ENCODE measurements around the gene CDC42BPB.
"Not testable (repeated sequence)": the region's sequence is repeated elsewhere in the genome, so short reads cannot be mapped to it uniquely, and the experiment has no call there.

CDC42BPB gene

GRCh38 chr14:103045371-103045869, 11.9 kb downstream of the CDC42BPB start:
- no peak for DNase-seq

DNA sequence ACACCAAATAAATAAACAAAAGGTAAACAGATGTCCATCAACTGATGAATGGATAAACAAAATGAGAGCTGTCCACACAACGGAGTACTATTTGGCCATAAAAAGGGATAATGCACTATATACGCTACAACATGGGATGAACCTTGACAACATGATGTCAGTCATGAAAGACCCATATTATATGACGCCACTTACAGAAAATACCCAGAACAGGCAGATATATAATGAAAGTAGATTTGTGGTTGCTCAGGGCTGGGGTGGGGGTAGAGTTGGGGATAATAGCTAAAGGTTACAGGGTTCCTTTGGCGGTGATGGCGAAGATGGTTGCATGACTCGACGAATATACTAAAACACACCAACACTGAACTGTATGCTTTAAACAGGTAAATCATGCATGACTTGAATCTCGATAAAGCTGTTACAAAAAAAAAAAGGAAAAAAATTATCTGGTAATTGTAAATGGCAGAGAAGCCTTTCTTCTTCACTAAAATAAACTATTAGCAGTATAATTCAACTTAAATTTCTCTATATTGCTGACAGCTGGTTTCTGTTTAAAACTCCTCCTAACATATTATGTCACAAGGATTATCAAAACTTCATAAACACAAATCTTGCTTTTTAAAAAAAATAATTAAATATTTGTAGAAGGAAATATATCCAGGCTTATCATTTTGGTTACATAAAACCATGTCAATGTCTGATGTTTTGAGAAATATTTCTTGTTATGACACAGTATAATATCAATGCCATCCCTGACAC, 13.9 kb downstream of the CDC42BPB start:
- no peak for DNase-seq

DNA sequence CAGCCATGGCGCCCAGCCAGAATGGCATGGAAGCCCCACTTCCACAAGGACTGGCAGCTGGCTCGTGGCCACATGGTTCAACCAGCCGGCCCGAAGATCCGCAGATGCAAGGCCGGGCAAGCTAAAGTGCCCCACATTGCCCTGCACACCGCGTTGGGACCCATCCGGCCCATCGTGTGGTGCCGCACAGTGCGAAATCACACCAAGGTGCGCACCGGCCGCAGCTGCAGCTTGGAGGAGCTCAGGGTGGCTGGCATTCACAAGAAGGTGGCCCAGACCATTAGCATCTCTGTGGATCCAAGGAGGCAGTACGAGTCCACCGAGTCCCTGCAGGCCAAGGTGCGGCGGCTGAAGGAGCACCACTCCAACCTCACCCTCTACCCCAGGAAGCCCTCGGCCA, 15.9 kb downstream of the CDC42BPB start:
- DNase-seq: no peak

GRCh38 chr14:103033681-103034096, 23.7 kb downstream of the CDC42BPB start:
- DNase-seq: no peak

DNA sequence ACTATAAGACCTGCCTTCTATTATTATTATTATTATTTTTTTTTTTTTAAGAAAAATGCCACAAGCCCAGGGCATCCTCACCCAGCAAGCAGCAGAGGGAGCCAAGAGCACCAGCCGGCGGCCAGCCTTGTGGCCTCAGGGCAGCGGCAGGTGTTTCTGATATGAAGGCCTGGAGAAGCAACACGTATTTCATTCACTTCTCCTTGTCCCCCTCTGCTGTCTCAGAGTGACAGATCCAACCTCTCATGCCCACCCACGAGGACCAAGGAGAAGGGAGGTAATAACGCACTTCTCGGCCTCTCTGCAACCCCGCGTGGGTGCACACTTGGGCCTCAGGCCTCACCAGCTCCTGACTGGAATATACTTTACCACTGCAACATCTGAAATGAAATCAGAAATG, 25.4 kb downstream of the CDC42BPB start:
- no peak for DNase-seq

DNA sequence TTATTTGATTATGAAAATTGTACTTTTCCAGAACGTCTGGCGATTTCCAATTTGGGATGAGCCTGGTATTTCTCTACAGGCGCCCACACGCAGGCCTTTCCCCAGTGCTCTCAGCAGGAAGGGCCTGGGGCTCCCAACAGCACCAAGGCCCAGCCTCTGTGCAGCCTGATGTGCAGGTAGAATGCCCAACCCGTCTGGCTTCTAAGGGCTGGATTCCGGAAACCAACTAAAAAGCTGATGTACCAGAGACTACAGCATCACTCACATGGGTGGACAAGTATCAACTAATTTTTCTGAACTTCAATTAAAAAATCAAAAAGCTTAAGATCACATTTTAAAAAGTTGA, 25.8 kb downstream of the CDC42BPB start:
- no peak for DNase-seq

DNA sequence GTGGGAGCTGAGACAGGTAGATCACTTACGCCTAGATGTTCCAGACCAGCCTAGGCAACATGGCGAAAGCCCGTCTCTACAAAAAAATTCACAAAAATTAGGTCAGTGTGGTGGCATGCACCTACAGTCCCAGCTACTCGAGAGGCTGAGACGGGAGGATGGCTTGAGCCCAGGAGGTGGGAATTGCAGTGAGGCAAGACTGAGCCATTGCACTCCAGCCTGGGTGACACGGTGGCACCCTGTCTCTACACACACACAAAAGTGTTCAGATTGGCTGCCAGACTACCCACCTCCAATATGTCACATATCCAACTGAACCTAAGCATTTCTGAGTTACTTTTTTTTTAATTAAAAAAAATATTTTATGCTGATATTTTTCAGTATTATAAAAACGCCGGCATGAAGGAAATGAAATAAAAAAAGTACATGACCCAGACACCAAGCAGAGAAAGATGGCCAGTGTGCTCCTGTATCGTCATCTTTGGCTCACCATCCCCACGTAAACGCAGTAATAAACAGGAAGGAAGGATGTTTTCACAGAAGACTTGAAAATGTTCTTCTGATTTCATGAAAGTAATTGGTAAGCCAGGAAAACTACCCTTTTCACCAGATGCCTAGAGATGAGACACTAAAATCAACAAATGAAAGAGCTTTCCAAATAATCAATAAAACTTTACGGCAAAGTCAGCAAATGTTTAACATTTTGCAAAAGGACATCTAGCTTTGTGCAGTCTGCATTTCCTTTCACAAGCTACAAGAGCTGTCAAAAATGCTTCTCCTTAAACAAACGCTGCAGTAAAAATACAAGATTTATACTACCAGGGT, 26.4 kb downstream of the CDC42BPB start:
- DNase-seq: no peak

GRCh38 chr14:103029936-103030335, 27.4 kb downstream of the CDC42BPB start:
- DNase-seq: no peak

- DNase-seq: no peak
These were observed 28.6 kb downstream of the CDC42BPB start for GRCh38 chr14:103028772-103029171.

DNA sequence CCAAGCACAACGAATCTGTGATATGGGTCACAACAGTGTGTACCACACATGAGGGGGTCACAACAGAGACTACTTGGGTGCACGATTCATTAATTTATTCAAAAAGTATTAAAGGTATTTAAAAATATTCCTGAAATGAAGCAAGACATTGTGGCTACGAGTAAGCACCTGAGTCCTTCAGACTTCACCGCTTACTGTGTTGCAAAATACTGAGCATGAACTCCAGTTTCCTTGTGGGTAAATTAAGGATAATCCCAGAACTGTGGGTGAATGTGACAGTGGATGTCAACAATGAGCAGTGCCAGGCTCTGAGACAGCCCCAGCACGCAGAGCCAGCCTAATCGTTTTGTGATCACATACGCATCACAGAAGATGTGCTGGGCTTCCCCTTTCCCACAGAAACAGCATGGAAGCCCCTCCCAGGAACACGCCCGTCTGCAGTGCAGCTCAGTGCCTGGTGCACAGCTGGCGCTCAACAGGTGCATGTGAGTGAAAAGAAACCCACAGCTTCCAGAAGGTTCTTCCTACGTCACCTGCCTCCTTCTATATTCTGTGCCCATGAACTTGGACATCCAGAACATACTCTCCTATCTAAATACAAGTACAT, 29.1 kb downstream of the CDC42BPB start:
- no peak for DNase-seq

- no peak for DNase-seq
These were observed 29.9 kb downstream of the CDC42BPB start for GRCh38 chr14:103027451-103027850.

- DNase-seq: no peak
These were observed 30.4 kb downstream of the CDC42BPB start for GRCh38 chr14:103026988-103027387.

GRCh38 chr14:103026196-103026595, 31.2 kb downstream of the CDC42BPB start:
- not testable (repeated sequence) for DNase-seq

DNA sequence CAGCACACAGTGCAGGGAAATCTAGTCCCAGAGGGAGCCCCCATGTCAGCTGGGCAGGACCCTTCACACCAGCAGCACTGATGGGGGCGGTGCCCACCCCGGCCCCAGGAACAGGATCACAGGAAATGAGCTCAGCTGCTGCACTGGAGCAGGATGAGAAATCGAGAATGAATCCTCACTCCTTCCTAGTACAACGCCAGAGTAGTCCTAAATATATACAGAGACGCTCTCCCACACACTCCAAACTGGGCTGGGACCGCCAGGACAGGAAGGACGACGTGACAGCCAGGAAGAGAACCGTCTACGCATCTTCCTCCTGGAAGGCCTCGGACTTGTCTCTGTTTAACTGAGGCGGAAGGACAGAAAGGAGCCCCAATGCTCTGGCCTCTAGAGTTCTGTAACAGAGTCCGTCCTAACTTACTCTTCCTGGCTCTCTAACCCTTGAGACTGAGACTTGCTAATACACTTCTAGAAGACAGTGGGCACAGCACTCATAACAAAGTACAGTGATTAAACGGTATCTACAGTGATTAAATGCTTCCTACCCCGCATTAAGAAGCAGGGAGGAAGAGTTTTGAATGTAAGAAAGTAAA, 33.4 kb downstream of the CDC42BPB start:
- no peak for DNase-seq

GRCh38 chr14:103022685-103023044, 34.7 kb downstream of the CDC42BPB start:
- no peak for DNase-seq

DNA sequence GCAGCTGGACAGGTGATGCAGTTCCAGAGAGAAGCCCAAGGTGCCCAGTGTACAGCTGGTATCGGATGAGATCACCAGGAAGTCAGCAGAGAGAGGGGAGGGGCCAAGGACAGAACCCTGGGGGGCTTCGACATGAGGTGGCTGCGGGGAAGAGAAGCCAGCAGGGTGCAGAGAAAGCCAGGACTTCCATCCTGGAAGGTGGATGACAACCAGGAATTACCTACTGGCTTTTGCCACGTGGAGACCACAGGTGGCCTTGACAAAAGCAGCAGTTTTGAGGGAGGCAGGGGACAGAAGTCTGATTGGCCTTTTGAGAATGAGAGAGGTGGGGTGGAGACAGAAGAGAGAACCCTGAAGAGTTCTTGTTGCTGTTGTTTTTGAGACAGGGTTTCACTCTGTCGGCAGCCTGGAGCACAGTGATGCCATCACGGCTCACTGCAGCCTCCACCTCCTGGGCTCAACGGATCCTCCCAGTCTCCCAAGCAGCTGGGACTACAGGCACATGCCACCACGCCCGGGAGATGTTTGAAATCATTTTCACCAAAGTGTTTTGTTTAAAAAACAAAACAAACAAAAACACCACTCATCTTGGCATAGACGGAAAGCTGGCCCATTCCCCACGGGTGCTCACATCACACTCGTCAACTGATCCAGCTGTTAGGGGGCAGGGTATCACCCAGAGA, 35.2 kb downstream of the CDC42BPB start:
- DNase-seq: peak; percentile 34

- DNase-seq: no peak
These were observed 35.7 kb downstream of the CDC42BPB start for GRCh38 chr14:103021684-103022001.

DNA sequence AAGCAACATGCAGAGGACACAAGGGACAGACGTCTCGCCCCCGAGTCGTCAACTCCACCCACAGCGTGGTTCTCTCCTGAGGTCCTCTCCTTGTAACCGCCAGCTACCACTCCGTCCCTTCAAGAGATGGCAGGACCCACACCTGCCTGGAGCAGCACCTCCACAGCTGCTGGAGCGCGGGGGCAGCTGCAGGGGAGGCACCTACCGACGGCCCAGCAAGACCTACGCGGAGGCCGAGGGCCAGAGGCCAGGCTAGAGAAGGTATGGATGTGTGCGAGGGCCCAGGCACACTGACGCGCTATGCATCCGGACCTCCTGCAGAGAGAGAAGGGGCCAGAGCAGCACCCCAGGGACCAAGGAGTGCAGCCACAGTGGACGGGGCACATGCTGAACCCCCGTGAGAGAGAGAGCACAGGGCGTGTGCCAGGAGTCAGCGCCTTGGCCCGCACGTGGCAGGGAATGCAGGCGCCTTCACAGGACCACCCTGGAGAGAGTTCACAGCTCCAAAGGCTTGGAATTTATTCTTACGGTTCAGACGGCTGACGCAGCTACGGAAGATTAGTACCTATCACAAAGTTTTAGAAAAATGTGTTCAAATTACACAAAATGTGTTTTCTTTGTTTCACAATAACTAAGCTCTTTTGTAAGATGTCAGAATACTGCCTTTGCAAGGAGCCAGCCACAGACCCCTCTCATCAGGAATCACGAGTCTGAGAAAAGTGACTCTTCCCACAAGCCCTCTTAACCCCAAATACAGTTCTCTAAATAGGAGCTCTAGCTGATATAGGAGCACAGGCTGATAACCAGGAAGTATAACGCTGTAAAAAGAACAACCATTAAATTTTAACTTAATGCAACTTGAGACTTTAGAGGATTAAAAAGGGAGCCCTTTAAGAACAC, 36.8 kb downstream of the CDC42BPB start:
- no peak for DNase-seq

DNA sequence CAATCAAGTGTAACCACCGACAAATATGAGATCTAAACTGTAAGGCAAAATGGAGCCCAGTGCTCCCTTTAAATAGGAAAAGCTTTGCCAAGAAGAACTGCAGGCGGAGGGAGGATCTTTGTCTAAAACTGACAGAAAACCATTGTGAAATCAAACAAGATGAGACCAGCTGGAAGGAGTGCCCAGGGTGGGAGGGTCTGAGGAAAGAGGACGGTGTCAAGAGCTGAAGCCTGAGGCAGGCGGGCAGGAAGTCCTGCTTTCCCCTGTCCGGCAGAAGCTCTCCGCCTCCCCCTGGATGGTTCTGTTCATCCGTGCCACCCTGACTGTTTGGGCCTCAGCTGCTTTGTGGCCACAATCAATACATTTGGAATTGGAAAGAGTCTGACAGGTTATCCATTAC, 37.5 kb downstream of the CDC42BPB start:
- no peak for DNase-seq

DNA sequence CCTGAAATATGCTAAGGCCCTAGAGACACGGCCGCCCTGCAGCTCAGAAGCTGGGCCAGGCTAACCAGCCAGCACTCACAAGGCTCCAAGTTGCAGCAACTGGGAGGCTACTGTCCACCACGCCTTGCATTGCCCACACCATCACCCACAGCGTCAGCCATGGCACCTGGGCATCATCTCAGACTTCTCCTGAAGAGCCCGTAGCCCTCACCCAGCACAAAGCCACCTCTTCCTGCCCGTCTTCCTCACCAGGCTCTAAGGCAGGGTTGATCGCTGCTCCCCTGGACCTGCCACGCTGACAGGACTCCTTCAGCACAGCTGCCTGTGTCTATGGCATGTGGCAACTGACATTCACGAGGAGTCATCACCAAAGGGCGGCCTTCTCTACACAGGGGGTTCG, 38.1 kb downstream of the CDC42BPB start:
- no peak for DNase-seq

DNA sequence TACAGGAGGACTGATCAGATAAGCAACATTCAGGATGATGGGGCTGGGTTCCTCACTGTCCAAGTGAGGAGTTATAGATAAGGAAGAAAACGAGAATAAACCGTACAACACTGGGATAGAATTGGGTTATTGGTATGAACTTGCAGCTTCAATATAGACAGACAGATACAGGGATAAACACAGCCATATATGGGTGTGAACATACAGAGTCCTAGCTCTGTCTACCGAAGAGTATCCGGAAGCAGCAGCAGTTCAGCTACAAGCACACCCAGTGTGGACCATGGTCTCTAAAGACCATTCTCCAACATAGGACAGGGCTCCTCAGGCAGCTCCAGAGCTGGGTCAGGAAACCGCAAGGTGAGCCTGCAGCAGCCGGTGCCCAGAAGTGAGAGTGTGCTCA, 40.8 kb downstream of the CDC42BPB start:
- no peak for DNase-seq

DNA sequence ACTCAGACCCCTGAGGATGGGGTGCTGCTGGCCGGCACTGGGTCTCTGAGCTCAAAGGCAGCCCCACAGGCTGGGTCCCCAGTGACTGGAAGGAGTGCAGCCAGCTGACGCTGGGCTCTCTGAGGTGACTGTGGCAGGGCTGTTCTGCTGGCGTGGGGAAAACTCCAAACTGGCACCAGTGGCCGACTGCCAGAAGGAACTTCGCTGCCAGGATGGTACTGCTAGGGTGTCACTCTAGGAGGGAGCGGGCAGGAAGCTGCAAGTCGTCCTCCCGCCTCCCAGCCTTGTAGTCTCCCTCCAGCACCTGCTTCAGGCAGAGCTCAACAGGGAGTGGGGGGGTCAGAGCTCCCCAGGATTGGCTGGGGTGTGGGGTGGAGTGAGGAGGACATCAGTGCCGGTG, 41.3 kb downstream of the CDC42BPB start:
- DNase-seq: no peak

All from NCI-H1694 (cell line).